Endothelial cell of umbilical vein (primary cell): ENCODE results near the gene GBE1.

Experiments used
- CTCF ChIP-seq, 2 donors: IDR thresholded peaks; 1 replicate in 1 of 2; 2 replicates in 1 of 2; pipeline ENCODE4 v1.5.1; 2011; ENCODE audit warnings: low read length in 2 of 2, mild to moderate bottlenecking in 2 of 2, moderate library complexity in 2 of 2, control low read depth in 1 of 2, inconsistent platforms in 1 of 2, low read depth in 1 of 2; ENCODE audit not compliant: insufficient read depth in 1 of 2; ENCODE audit errors: extremely low read depth in 1 of 2
- EZH2 ChIP-seq: IDR thresholded peaks from 2 replicates; pipeline ENCODE4 v1.6.1; 2012; ENCODE audit warnings: borderline replicate concordance, low read depth, mild to moderate bottlenecking, moderate library complexity, low read length, inconsistent platforms; ENCODE audit not compliant: severe bottlenecking
- GATA2 ChIP-seq: IDR thresholded peaks from 2 replicates; pipeline ENCODE4 v1.7.0; 2011; ENCODE audit warnings: low read depth, mild to moderate bottlenecking, moderate library complexity, mixed read lengths, low read length; ENCODE audit not compliant: insufficient read length, insufficient read depth
- JUN ChIP-seq: IDR thresholded peaks from 2 replicates; pipeline ENCODE4 v1.6.1; 2011; ENCODE audit warnings: borderline replicate concordance, low read depth; ENCODE audit not compliant: insufficient read length, insufficient read depth
- MAX ChIP-seq: IDR thresholded peaks from 2 replicates; pipeline ENCODE4 v1.6.1; 2011; ENCODE audit not compliant: insufficient read depth, insufficient read length
- POLR2A ChIP-seq: IDR thresholded peaks from 2 replicates; pipeline ENCODE4 v1.6.1; 2012; ENCODE audit warnings: low read depth, mild to moderate bottlenecking, control low read depth, low read length
- POLR2AphosphoS5 ChIP-seq: IDR thresholded peaks from 2 replicates; pipeline ENCODE4 v1.6.1; 2012; ENCODE audit warnings: low read depth, mild to moderate bottlenecking, control low read depth, low read length, moderate library complexity; ENCODE audit not compliant: insufficient read depth

GRCh38 chr3:81585937-81586336, 175.5 kb downstream of the GBE1 start:
- no peak for TF ChIP-seq CTCF (IDR thresholded peaks at IDR 0.05; ENCODE audit: extremely low read depth in 1 of 2, insufficient read depth in 1 of 2, low read depth in 1 of 2, low read length in 2 of 2)
- no peak for TF ChIP-seq JUN
- no peak for TF ChIP-seq POLR2AphosphoS5
- TF ChIP-seq EZH2: no peak
- TF ChIP-seq POLR2A: no peak
- TF ChIP-seq MAX: no peak
- no peak for TF ChIP-seq GATA2
